Ovary (tissue), 9 donors: Measurements from ENCODE around the gene GPR27. TPM values are rescaled to one million over a fixed set of nuclear protein-coding genes. Genes with fewer than 3 reads are reported as not detected.

Experiments used
- DNase-seq, 5 donors: peaks; one replicate each; pipeline ENCODE4 v3.0.0-alpha.2; 2019 to 2020
- H3K27ac ChIP-seq, 2 donors: fragments of 200-600 bp; one replicate each; pipeline versions ENCODE4 v1.5.1 to v1.8.0; 2019 to 2022
- H3K27me3 ChIP-seq: fragments of 200-600 bp; one replicate; pipeline ENCODE4 v1.8.0; 2022
- H3K36me3 ChIP-seq: fragments of 200-600 bp; sonication (generic); one replicate; pipeline ENCODE4 v1.5.1; 2019
- H3K4me1 ChIP-seq: one replicate; pipeline ENCODE4 v1.8.1; 2013; ENCODE audit warnings: mild to moderate bottlenecking, moderate library complexity; ENCODE audit not compliant: insufficient read depth
- H3K4me3 ChIP-seq: fragments of 200-600 bp; sonication (generic); one replicate; pipeline ENCODE4 v1.5.1; 2017
- H3K9me3 ChIP-seq, 2 donors: fragments of 200-600 bp in 1 of 2; sonication (generic) in 1 of 2; one replicate each; pipeline versions ENCODE4 v1.5.1 to v1.8.1; 2013 to 2019; ENCODE audit warnings: mild to moderate bottlenecking in 1 of 2, moderate library complexity in 1 of 2
- CTCF ChIP-seq, 3 donors: fragments of 450-650 bp in 2 of 3; fragments of 200-600 bp in 1 of 3; IDR thresholded peaks; one replicate each; pipeline versions ENCODE4 v1.5.1 to v1.8.0; 2016 to 2022; ENCODE audit warnings: antibody characterized with exemption in 3 of 3, mild to moderate bottlenecking in 1 of 3
- EP300 ChIP-seq: sonication (generic); formaldehyde crosslinking; IDR thresholded peaks from one replicate; pipeline ENCODE4 v1.6.1; 2017; ENCODE audit warnings: antibody characterized with exemption
- POLR2A ChIP-seq: fragments of 450-650 bp; IDR thresholded peaks from one replicate; pipeline ENCODE4 v1.6.1; 2017; ENCODE audit warnings: antibody characterized with exemption, mild to moderate bottlenecking, moderate library complexity
- WGBS, 3 donors: extraction: QIAGEN DNeasy Blood & Tissue Kit in 1 of 3; methylation state at CpG; one replicate each; pipeline versions ENCODE4 v1.1.5 to v1.1.7; 2013 to 2017; 5-methylcytosine and 5-hydroxymethylcytosine counted together
- intact Hi-C, 4 donors: fragments of 100-400 bp; cut with DNase I; formaldehyde crosslinking; loops; one replicate each; pipeline versions ENCODE4 v1.11.0 to v1.15.1; 2022 to 2023
- polyA plus RNA-seq, 2 donors: library from polyadenylated mRNA; stranded (reverse); fragments of 200-250 nt in 1 of 2; fragments of 350-450 nt in 1 of 2; fragmentation: Illumina TruSeq in 1 of 2; extraction: RNeasy Lipid Tissue Mini Kit (QIAGEN cat#74804) in 1 of 2; gene quantifications; one replicate each; pipeline ENCODE4 v1.2.3, GENCODE V29; 2013 to 2014
- total RNA-seq, 7 donors: library from RNA; depleted of rRNA in 2 of 7; stranded (reverse); fragments of >200 nt in 2 of 7; fragmentation: NEBNext Ultra II Directional in 3 of 7; extraction: Animal tissue kit (Norgen Biotek cat#: 25700) in 3 of 7; gene quantifications; one replicate each; pipeline versions ENCODE4 v1.1.0 to v1.2.4, GENCODE V29; 2016 to 2023
- donor health status: DM: no; HTN: no; CAD: no; lungs with moderate emphysema.
- donor health status: DM: no; HTN: no; CAD: no.
- donor health status: Bipolar disorder and iron deficiency.
- donor health status: DM: yes; HTN: yes; CAD: no.
- donor health status: DM: no; HTN: no; CAD: no.
- donor health status: DM: yes; HTN: yes; CAD: no.

The GPR27 gene
- total and polyA plus RNA-seq, 9 donors: 2.1 to 12.7 (median 6.1) TPM

GRCh38 chr3:71786551-71786950 is 32.9 kb downstream of the GPR27 start:
- intact Hi-C loops: no loop called here
- Histone ChIP-seq H3K36me3 (no peaks in the 10 kb centered on the region), H3K27ac (no peak overlapping the region), H3K9me3 (no peaks in the 10 kb centered on the region), H3K27me3 (no peaks in the 10 kb centered on the region), H3K4me3 (no peak overlapping the region), H3K4me1 (peaks cover 9% of the 10 kb centered on the region)
- TF ChIP-seq POLR2A (no peak), CTCF (IDR thresholded peaks at IDR 0.05) (no peak), EP300 (no peak)
- WGBS, 3 donors: 33 to 45% (median 34%) methylated on average over 6 of the region's 6 CpGs
- DNase-seq: no peak

- DNase-seq: no peak
- intact Hi-C loops: no loop called here
- H3K4me3 ChIP-seq: no peak overlapping the region
- H3K9me3 ChIP-seq: no peaks in the 10 kb centered on the region
- H3K36me3 ChIP-seq: no peaks in the 10 kb centered on the region
- TF ChIP-seq EP300 (no peak), CTCF (IDR thresholded peaks at IDR 0.05) (no peak), POLR2A (no peak)
- no peaks in the 10 kb centered on the region for H3K27me3 ChIP-seq
- no peak overlapping the region for H3K27ac ChIP-seq
- peaks cover 9% of the 10 kb centered on the region for H3K4me1 ChIP-seq
- 86 to 90% (median 86%) methylated on average over 7 of the region's 7 CpGs for WGBS, 3 donors
Observed at GRCh38 chr3:71787851-71788405, 34.3 kb downstream of the GPR27 start.

GRCh38 chr3:71789922-71790321 is 36.3 kb downstream of the GPR27 start:
- DNase-seq: no peak
- TF ChIP-seq POLR2A: no peak
- no peak for TF ChIP-seq EP300
- TF ChIP-seq CTCF (IDR thresholded peaks at IDR 0.05): no peak
- intact Hi-C loops: no loop called here
- Histone ChIP-seq H3K27me3 (no peaks in the 10 kb centered on the region), H3K4me3 (no peak overlapping the region), H3K4me1 (peaks cover 3% of the 10 kb centered on the region), H3K27ac (no peak overlapping the region), H3K36me3 (no peaks in the 10 kb centered on the region), H3K9me3 (no peaks in the 10 kb centered on the region)
- 83 to 89% (median 84%) methylated on average over 1 of the region's 1 CpG for WGBS, 3 donors

- H3K36me3 ChIP-seq: no peaks in the 10 kb centered on the region
Observed at GRCh38 chr3:71791634-71792033, 38.0 kb downstream of the GPR27 start.

More at GRCh38 chr3:71791634-71792033, 38.0 kb downstream of the GPR27 start:
- WGBS, 3 donors: 39 to 63% (median 43%) methylated on average over 1 of the region's 1 CpG
- H3K4me1 ChIP-seq: no peaks in the 10 kb centered on the region
- TF ChIP-seq CTCF (IDR thresholded peaks at IDR 0.05) (no peak), POLR2A (no peak), EP300 (no peak)
- no peaks in the 10 kb centered on the region for H3K9me3 ChIP-seq
- intact Hi-C loops: no loop called here
- DNase-seq: no peak
- no peak overlapping the region for H3K4me3 ChIP-seq
- no peaks in the 10 kb centered on the region for H3K27me3 ChIP-seq
- H3K27ac ChIP-seq: no peak overlapping the region
